Measurements from ENCODE around the gene RIMBP2.

The RIMBP2 gene

DNA sequence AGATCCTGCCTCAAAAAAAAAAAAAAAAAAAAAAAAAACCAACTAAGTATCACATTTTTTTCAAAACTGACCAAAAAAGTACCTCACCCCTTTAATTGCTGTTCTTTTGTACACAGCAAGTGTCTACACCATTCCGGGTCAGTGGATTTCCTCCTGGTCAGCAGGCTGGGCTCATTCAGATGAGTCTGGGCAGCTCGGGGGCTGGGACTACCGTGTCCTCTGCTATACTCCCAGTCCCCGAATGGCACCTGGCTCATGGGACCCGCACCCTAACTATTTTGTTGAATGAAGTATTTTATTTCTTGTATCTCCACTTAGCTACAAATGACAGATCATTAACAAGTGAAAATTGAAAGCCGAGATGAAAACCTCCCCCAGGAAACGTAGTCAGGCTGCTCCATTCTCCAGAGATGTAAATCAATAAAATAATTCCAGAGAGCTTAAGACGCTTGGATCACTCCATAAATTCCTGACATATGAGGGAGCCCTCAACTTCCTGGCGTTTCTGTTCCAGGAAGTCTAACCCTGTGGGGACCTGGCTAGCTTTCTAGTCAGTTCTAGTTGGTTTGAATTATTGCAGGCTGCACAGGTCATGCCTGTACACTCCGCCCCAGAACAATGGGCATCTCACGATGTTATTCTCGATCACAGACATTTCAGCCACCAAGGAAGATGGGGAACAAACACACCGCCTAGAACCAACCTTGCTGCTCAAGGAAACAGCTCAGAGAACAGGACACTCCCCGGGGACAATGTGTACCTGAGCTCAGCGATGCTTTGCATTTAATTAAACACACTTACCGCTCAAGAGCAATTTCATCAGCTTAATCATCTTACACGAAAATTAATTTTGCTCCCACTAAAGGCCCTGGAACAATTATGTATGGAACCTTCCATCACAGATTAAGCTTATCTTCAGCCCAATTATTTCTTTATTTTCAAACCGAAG is 76.3 kb downstream of the RIMBP2 start:
- Histone ChIP-seq H2AFZ (ENCODE audit: low read depth, low read length) (no peak overlapping the region), H3K36me3 (ENCODE audit: insufficient read depth, low read length) (no peaks in the 10 kb centered on the region), H3K79me2 (ENCODE audit: insufficient read depth, low read length) (no peaks in the 10 kb centered on the region), H3K27ac (ENCODE audit: low read length) (no peak overlapping the region), H3K4me3 (ENCODE audit: low read depth in 1 of 2, low read length in 2 of 2) (no peak overlapping the region), H4K20me1 (ENCODE audit: insufficient read depth, low read length) (no peaks in the 10 kb centered on the region), H3K4me2 (ENCODE audit: insufficient read depth, low read length) (no peak overlapping the region), H3K4me1 (ENCODE audit: insufficient read depth, low read length) (no peaks in the 10 kb centered on the region), H3K9ac (ENCODE audit: low read depth, low read length) (no peak overlapping the region), H3K9me3 (ENCODE audit: insufficient read depth, low read length, severe bottlenecking) (no peaks in the 10 kb centered on the region), H3K27me3 (ENCODE audit: insufficient read depth, low read length, poor library complexity) (no peaks in the 10 kb centered on the region)
- no peak for ATAC-seq (ENCODE audit: insufficient read depth, low read depth)
- DNase-seq: no peak
- no peak for TF ChIP-seq EZH2 (IDR thresholded peaks at IDR 0.05; ENCODE audit: borderline replicate concordance, low read depth, low read length, severe bottlenecking)
- TF ChIP-seq, protein P1, sequence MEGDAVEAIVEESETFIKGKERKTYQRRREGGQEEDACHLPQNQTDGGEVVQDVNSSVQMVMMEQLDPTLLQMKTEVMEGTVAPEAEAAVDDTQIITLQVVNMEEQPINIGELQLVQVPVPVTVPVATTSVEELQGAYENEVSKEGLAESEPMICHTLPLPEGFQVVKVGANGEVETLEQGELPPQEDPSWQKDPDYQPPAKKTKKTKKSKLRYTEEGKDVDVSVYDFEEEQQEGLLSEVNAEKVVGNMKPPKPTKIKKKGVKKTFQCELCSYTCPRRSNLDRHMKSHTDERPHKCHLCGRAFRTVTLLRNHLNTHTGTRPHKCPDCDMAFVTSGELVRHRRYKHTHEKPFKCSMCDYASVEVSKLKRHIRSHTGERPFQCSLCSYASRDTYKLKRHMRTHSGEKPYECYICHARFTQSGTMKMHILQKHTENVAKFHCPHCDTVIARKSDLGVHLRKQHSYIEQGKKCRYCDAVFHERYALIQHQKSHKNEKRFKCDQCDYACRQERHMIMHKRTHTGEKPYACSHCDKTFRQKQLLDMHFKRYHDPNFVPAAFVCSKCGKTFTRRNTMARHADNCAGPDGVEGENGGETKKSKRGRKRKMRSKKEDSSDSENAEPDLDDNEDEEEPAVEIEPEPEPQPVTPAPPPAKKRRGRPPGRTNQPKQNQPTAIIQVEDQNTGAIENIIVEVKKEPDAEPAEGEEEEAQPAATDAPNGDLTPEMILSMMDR (IDR thresholded peaks at IDR 0.05; ENCODE audit: borderline replicate concordance, extremely low read depth, low read length, poor library complexity, severe bottlenecking): no peak

DNA sequence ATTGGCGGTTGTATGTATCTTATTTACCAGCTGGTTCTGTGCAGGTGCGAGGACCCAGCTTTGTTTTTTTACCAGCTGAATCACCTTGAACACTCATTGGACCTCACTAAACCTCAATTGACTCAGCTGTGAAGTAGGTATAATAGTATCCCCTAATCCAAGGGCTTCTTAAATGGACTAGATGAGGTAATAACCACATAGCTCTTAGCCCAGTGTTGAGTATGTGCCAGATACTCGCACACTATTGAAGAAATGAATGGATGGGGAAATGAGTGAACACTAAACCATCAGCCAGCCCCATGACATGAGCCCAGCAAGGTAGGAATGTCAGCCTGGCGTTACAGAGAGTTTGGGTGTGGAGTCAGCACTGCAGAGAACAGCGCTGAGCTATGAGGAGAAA is 79.7 kb downstream of the RIMBP2 start:
- Histone ChIP-seq H3K27ac (ENCODE audit: low read length) (no peak overlapping the region), H4K20me1 (ENCODE audit: insufficient read depth, low read length) (no peaks in the 10 kb centered on the region), H3K9ac (ENCODE audit: low read depth, low read length) (no peak overlapping the region), H3K9me3 (ENCODE audit: insufficient read depth, low read length, severe bottlenecking) (no peaks in the 10 kb centered on the region), H3K4me2 (ENCODE audit: insufficient read depth, low read length) (no peak overlapping the region), H3K4me3 (ENCODE audit: low read depth in 1 of 2, low read length in 2 of 2) (no peak overlapping the region), H3K36me3 (ENCODE audit: insufficient read depth, low read length) (no peaks in the 10 kb centered on the region), H2AFZ (ENCODE audit: low read depth, low read length) (no peak overlapping the region), H3K4me1 (ENCODE audit: insufficient read depth, low read length) (no peaks in the 10 kb centered on the region), H3K27me3 (ENCODE audit: insufficient read depth, low read length, poor library complexity) (no peaks in the 10 kb centered on the region), H3K79me2 (ENCODE audit: insufficient read depth, low read length) (no peaks in the 10 kb centered on the region)
- ATAC-seq (ENCODE audit: insufficient read depth, low read depth): no peak
- TF ChIP-seq, protein P1 (IDR thresholded peaks at IDR 0.05; ENCODE audit: borderline replicate concordance, extremely low read depth, low read length, poor library complexity, severe bottlenecking): no peak
- no peak for TF ChIP-seq EZH2 (IDR thresholded peaks at IDR 0.05; ENCODE audit: borderline replicate concordance, low read depth, low read length, severe bottlenecking)
- no peak for DNase-seq

DNA sequence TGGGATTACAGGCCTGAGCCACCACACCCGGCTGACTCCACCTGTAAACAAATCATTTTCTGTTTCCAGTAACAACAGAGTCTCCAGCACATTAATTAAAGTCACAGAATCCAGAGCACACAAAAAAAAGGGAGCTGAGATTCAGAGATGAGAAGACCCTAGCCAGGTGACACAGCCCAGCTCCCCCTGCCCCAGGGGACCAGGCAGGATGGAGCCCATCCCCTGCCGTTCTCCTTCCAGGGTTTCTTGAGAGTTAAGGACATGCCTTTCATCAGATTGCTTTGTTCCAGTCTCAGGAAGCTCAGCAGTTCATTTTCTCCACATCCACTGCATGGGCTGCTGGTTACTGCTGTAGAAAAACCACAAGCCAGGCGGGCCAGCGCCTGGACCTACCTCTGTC is 81.2 kb downstream of the RIMBP2 start:
- DNase-seq (no peak), ATAC-seq (ENCODE audit: insufficient read depth, low read depth) (0 out of 3 replicates have a peak, but pooled peaks have one; percentile 22)
- H3K9me3 ChIP-seq (ENCODE audit: insufficient read depth, low read length, severe bottlenecking): no peaks in the 10 kb centered on the region
- no peaks in the 10 kb centered on the region for H3K79me2 ChIP-seq (ENCODE audit: insufficient read depth, low read length)
- H3K36me3 ChIP-seq (ENCODE audit: insufficient read depth, low read length): no peaks in the 10 kb centered on the region
- no peaks in the 10 kb centered on the region for H3K4me1 ChIP-seq (ENCODE audit: insufficient read depth, low read length)
- no peak overlapping the region for H2AFZ ChIP-seq (ENCODE audit: low read depth, low read length)
- no peak overlapping the region for H3K9ac ChIP-seq (ENCODE audit: low read depth, low read length)
- no peaks in the 10 kb centered on the region for H4K20me1 ChIP-seq (ENCODE audit: insufficient read depth, low read length)
- no peaks in the 10 kb centered on the region for H3K27me3 ChIP-seq (ENCODE audit: insufficient read depth, low read length, poor library complexity)
- H3K27ac ChIP-seq (ENCODE audit: low read length): no peak overlapping the region
- no peak overlapping the region for H3K4me3 ChIP-seq (ENCODE audit: low read depth in 1 of 2, low read length in 2 of 2)
- H3K4me2 ChIP-seq (ENCODE audit: insufficient read depth, low read length): no peak overlapping the region
- TF ChIP-seq EZH2 (IDR thresholded peaks at IDR 0.05; ENCODE audit: borderline replicate concordance, low read depth, low read length, severe bottlenecking): no peak
- TF ChIP-seq, protein P1 (IDR thresholded peaks at IDR 0.05; ENCODE audit: borderline replicate concordance, extremely low read depth, low read length, poor library complexity, severe bottlenecking): no peak
